CD4-positive, CD25-positive, alpha-beta regulatory T cell (primary cell): ENCODE data around the gene FTCD. TPM values are rescaled to one million over a fixed set of nuclear protein-coding genes. Genes with fewer than 3 reads are reported as not detected.
A peak's percentile ranks its signal among the peaks of the same experiment; 100 is the strongest.

ENCODE experiments used
- ATAC-seq, 2 donors: fragments of 150-1000 bp; cut with Tn5 transposase; one replicate each; pipeline ENCODE4 v1.10.0; 2021; ENCODE audit warnings: low read depth in 2 of 2, moderate number of reproducible peaks in 2 of 2, moderate library complexity in 1 of 2
- DNase-seq, 3 donors: peaks; one replicate each; pipeline versions ENCODE4 v3.0.0 to v3.0.0-alpha.2; 2012 to 2022; ENCODE audit warnings: mixed read lengths in 1 of 3
- H3K27ac ChIP-seq: one replicate; pipeline ENCODE4 v1.7.0; 2013; ENCODE audit warnings: mild to moderate bottlenecking, low read length; ENCODE audit not compliant: insufficient read depth, poor library complexity, severe bottlenecking
- H3K27me3 ChIP-seq: one replicate; pipeline ENCODE4 v1.7.0; 2013; ENCODE audit warnings: low read length; ENCODE audit not compliant: control insufficient read depth, insufficient read depth
- H3K36me3 ChIP-seq: one replicate; pipeline ENCODE4 v1.7.0; 2013; ENCODE audit warnings: mild to moderate bottlenecking, low read length, moderate library complexity; ENCODE audit not compliant: control insufficient read depth, insufficient read depth
- H3K4me1 ChIP-seq: 2 replicates; pipeline ENCODE4 v1.7.0; 2013; ENCODE audit warnings: mild to moderate bottlenecking, low read length; ENCODE audit not compliant: insufficient read depth, control insufficient read depth, poor library complexity, severe bottlenecking
- H3K4me3 ChIP-seq: one replicate; pipeline ENCODE4 v1.7.0; 2013; ENCODE audit warnings: low read depth, mild to moderate bottlenecking, low read length, moderate library complexity
- H3K9me3 ChIP-seq, 2 experiments: 1 replicate in 1 of 2; 2 replicates in 1 of 2; pipeline ENCODE4 v1.7.0; 2013; ENCODE audit warnings: low read length in 2 of 2, mild to moderate bottlenecking in 1 of 2, moderate library complexity in 1 of 2; ENCODE audit not compliant: control insufficient read depth in 2 of 2
- H3K27ac Mint-ChIP-seq, 3 donors: one replicate each; pipeline ENCODE4 v1.8.0; 2020 to 2022; ENCODE audit warnings: mild to moderate bottlenecking in 3 of 3, mixed read lengths in 3 of 3, moderate library complexity in 2 of 3
- H3K27me3 Mint-ChIP-seq: one replicate; pipeline ENCODE4 v1.8.0; 2022; ENCODE audit warnings: mild to moderate bottlenecking, mixed read lengths
- H3K36me3 Mint-ChIP-seq: one replicate; pipeline ENCODE4 v1.8.0; 2020; ENCODE audit warnings: mixed read lengths
- H3K4me1 Mint-ChIP-seq, 4 donors: one replicate each; pipeline ENCODE4 v1.8.0; 2020 to 2022; ENCODE audit warnings: mixed read lengths in 4 of 4, mild to moderate bottlenecking in 1 of 4
- H3K4me3 Mint-ChIP-seq, 4 donors: one replicate each; pipeline ENCODE4 v1.8.0; 2020 to 2022; ENCODE audit warnings: mild to moderate bottlenecking in 4 of 4, mixed read lengths in 4 of 4, moderate library complexity in 3 of 4
- H3K9me3 Mint-ChIP-seq, 7 donors: one replicate each; pipeline ENCODE4 v1.8.0; 2020 to 2022; ENCODE audit warnings: mixed read lengths in 7 of 7, mild to moderate bottlenecking in 3 of 7, moderate library complexity in 2 of 7
- polyA plus RNA-seq, 4 donors: library from polyadenylated mRNA; unstranded; fragments of 300-500 nt; fragmentation: Illumina TruSeq; gene quantifications; one replicate each; pipeline ENCODE4 v1.2.3, GENCODE V29; 2021
- total RNA-seq: library from RNA; stranded (reverse); gene quantifications from one replicate; pipeline ENCODE4 v1.2.3, GENCODE V29; 2022

The FTCD gene
- total and polyA plus RNA-seq, 5 donors from 2014 or later, result 0.38 TPM; not detected in 4

GRCh38 chr21:46196733-46197132, 41.4 kb upstream of the FTCD start:
- Histone ChIP-seq H3K4me1 (no peaks in the 10 kb centered on the region), H3K4me3 (no peak overlapping the region), H3K27ac (no peak overlapping the region), H3K9me3 (no peaks in the 10 kb centered on the region), H3K27me3 (no peaks in the 10 kb centered on the region), H3K36me3 (peaks cover 40% of the 10 kb centered on the region)
- ATAC-seq (no peak), DNase-seq (no peak)
- Mint-ChIP-seq H3K4me3 (no peak overlapping the region), H3K9me3 (no peaks in the 10 kb centered on the region), H3K36me3 (peaks cover 33% of the 10 kb centered on the region), H3K27me3 (no peaks in the 10 kb centered on the region), H3K27ac (no peak overlapping the region), H3K4me1 (peaks cover 0 to 8% (median 0%) of the 10 kb centered on the region in 4 donors)

DNA sequence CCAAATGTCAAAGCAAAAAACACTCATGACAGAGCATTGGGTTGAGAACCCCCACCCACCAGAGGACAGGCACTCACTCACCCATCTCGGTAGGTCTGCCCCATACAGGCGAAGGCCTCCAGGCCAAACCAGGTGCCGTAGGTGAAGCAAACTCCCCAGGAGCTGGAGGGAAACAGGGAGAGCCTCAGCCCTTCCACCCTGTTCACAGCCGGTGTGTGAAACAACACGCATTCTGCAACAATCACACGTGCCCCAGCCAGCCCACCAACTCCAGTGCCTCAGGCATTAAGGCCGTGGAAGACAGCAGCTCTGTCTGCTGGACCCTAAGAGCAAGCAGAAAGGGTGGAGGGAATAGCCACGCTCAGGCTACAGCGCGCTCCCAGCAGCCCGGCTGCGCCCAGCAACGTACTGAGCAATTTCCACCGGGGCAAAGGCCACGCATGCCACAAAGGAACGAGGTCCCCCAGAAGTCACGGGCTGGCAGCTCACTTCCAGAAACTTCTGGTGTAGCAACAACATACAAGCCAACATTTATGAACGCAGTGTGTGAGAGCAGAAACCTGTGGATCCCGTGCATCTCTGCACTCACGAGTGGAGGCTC, 40.3 kb upstream of the FTCD start:
- no peak for DNase-seq
- Histone ChIP-seq H3K4me1 (no peaks in the 10 kb centered on the region), H3K27ac (no peak overlapping the region), H3K27me3 (no peaks in the 10 kb centered on the region), H3K4me3 (no peak overlapping the region), H3K36me3 (peaks cover 40% of the 10 kb centered on the region), H3K9me3 (no peaks in the 10 kb centered on the region)
- ATAC-seq, result no peak
- H3K36me3 Mint-ChIP-seq, result peaks cover 33% of the 10 kb centered on the region
- no peaks in the 10 kb centered on the region for H3K27me3 Mint-ChIP-seq
- peaks cover 0 to 8% (median 0%) of the 10 kb centered on the region in 4 donors for H3K4me1 Mint-ChIP-seq
- H3K4me3 Mint-ChIP-seq, result no peak overlapping the region
- H3K9me3 Mint-ChIP-seq, result no peaks in the 10 kb centered on the region
- H3K27ac Mint-ChIP-seq, result peak overlapping the region in 1 of 3 donors; percentile 82

- Mint-ChIP-seq H3K27ac (peak overlapping the region in 1 of 3 donors; percentile 65), H3K4me3 (no peak overlapping the region), H3K9me3 (no peaks in the 10 kb centered on the region), H3K36me3 (peaks cover 31% of the 10 kb centered on the region), H3K27me3 (no peaks in the 10 kb centered on the region), H3K4me1 (peaks cover 0 to 6% (median 0%) of the 10 kb centered on the region in 4 donors)
- Histone ChIP-seq H3K27ac (no peak overlapping the region), H3K4me1 (no peaks in the 10 kb centered on the region), H3K27me3 (no peaks in the 10 kb centered on the region), H3K4me3 (no peak overlapping the region), H3K9me3 (no peaks in the 10 kb centered on the region), H3K36me3 (peaks cover 33% of the 10 kb centered on the region)
- DNase-seq (no peak), ATAC-seq (no peak)
Measured at GRCh38 chr21:46194374-46195334, 39.3 kb upstream of the FTCD start.

DNA sequence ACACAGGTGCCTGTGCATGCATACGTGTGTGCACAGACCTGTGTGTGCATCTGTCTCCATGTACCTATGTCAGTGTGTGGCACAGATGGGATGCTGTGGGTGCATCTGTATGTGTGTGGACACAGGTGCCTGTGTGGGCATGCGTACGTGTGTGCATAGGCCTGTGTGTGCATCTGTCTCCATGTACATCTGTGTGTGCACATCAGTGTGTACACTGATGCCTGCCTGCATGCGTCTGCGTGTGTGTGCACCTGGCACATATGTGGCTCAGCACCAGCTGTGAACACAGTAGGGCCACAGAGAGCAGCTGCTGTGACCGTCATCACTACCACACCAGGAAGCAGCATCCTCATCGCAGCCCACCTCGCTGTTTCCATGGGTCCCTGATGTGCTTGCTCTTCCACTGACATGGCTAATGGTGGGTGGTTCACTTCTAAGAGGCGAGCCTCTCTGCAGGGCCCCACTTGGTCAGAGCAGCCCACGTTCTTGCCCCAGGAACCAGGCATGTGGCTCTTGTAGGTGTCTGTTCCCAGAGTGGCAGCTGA, 38.5 kb upstream of the FTCD start:
- Mint-ChIP-seq H3K36me3 (peaks cover 24% of the 10 kb centered on the region), H3K27me3 (no peaks in the 10 kb centered on the region), H3K27ac (peak overlapping the region in 1 of 3 donors; percentile 65), H3K4me3 (no peak overlapping the region), H3K9me3 (no peaks in the 10 kb centered on the region), H3K4me1 (no peaks in the 10 kb centered on the region)
- H3K4me3 ChIP-seq, result no peak overlapping the region
- H3K4me1 ChIP-seq, result no peaks in the 10 kb centered on the region
- H3K36me3 ChIP-seq, result peaks cover 26% of the 10 kb centered on the region
- H3K27me3 ChIP-seq, result no peaks in the 10 kb centered on the region
- no peak overlapping the region for H3K27ac ChIP-seq
- H3K9me3 ChIP-seq, result no peaks in the 10 kb centered on the region
- DNase-seq, result no peak
- no peak for ATAC-seq

- Histone ChIP-seq H3K36me3 (peaks cover 25% of the 10 kb centered on the region), H3K27ac (no peak overlapping the region), H3K9me3 (no peaks in the 10 kb centered on the region), H3K4me3 (no peak overlapping the region), H3K4me1 (no peaks in the 10 kb centered on the region), H3K27me3 (no peaks in the 10 kb centered on the region)
- Mint-ChIP-seq H3K9me3 (no peaks in the 10 kb centered on the region), H3K36me3 (peaks cover 14% of the 10 kb centered on the region), H3K27me3 (no peaks in the 10 kb centered on the region), H3K27ac (no peak overlapping the region), H3K4me1 (peaks cover 0 to 4% (median 0%) of the 10 kb centered on the region in 4 donors), H3K4me3 (no peak overlapping the region)
- ATAC-seq (no peak), DNase-seq (no peak)
Measured at GRCh38 chr21:46191686-46192575, 36.6 kb upstream of the FTCD start.

DNA sequence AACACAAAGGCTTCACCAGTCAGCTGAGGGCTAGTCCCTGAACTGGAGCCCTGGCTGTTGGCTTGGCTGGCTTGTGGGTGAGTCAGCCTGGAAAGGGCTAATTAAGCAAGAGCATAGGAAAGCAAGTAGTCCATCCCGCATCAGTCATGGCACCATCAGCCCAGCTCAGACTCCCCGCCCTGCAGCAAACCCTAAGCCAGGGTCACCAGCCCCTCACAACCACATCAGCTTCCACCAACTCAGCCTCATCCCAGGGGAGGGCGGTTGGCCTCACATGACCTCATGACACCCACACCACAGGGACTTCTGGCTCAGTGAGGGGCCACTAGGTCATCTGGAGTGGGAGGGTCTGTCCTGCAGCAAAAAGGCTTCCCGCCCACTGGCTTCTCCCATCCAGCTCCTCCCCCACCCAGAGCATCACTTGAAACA, 35.9 kb upstream of the FTCD start:
- H3K4me1 ChIP-seq, result no peaks in the 10 kb centered on the region
- H3K27me3 Mint-ChIP-seq, result no peaks in the 10 kb centered on the region
- H3K27ac ChIP-seq, result no peak overlapping the region
- H3K9me3 ChIP-seq, result no peaks in the 10 kb centered on the region
- H3K36me3 ChIP-seq, result peaks cover 20% of the 10 kb centered on the region
- no peaks in the 10 kb centered on the region for H3K27me3 ChIP-seq
- ATAC-seq (no peak), DNase-seq (no peak)
- H3K27ac Mint-ChIP-seq, result no peak overlapping the region
- peaks cover 14% of the 10 kb centered on the region for H3K36me3 Mint-ChIP-seq
- H3K9me3 Mint-ChIP-seq, result no peaks in the 10 kb centered on the region
- peak overlapping the region in 1 of 4 donors; percentile 36 for H3K4me3 Mint-ChIP-seq
- peaks cover 0 to 4% (median 0%) of the 10 kb centered on the region in 4 donors for H3K4me1 Mint-ChIP-seq
- H3K4me3 ChIP-seq, result no peak overlapping the region

DNA sequence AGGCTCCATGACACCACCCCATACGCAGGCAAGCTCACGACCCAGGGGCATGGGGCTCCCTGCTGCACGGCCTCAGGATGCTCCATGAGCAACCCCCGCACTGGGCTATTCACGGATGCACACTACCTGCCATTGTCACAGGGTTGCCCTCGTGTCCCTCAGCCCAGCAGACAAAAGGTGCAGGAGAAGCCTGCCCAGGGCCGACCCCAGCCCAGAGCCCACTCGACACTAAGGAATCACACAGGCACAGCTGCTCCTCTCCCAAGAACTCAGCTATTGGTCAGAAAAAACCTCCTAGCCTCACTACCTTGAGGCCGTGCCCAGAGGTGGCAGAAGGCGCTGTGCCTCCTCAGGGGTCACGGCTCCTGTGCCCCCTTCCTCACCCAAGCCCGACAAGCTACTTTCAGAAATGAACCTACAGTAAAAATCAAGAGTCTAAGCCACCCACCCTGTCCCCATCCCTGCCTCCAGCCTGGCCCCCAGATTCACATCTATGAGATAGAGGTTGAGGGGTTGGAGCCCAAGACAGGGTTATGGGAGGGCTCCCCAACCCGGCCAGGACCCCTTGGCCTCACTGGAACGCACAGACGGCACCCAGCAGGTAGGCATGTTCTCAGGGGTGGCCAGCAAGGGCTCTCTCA, 35.2 kb upstream of the FTCD start:
- H3K27me3 ChIP-seq, result no peaks in the 10 kb centered on the region
- ATAC-seq, result no peak
- no peaks in the 10 kb centered on the region for H3K4me1 ChIP-seq
- Mint-ChIP-seq H3K4me3 (peak overlapping the region in 1 of 4 donors; percentile 36), H3K27ac (no peak overlapping the region), H3K4me1 (peaks cover 0 to 4% (median under 1%) of the 10 kb centered on the region in 4 donors), H3K9me3 (no peaks in the 10 kb centered on the region), H3K36me3 (peaks cover 14% of the 10 kb centered on the region), H3K27me3 (no peaks in the 10 kb centered on the region)
- H3K4me3 ChIP-seq, result no peak overlapping the region
- no peaks in the 10 kb centered on the region for H3K9me3 ChIP-seq
- H3K27ac ChIP-seq, result no peak overlapping the region
- peaks cover 13% of the 10 kb centered on the region for H3K36me3 ChIP-seq
- no peak for DNase-seq
